NCI-H2171 treated with DMSO at 0.1 percent for 48 hours (cell line): Measurements from ENCODE around the gene R3HDM2.

Source experiments
- DNase-seq: peaks from one replicate; lab custom pipeline; 2025; lab: John Stamatoyannopoulos, UW

R3HDM2 gene

DNA sequence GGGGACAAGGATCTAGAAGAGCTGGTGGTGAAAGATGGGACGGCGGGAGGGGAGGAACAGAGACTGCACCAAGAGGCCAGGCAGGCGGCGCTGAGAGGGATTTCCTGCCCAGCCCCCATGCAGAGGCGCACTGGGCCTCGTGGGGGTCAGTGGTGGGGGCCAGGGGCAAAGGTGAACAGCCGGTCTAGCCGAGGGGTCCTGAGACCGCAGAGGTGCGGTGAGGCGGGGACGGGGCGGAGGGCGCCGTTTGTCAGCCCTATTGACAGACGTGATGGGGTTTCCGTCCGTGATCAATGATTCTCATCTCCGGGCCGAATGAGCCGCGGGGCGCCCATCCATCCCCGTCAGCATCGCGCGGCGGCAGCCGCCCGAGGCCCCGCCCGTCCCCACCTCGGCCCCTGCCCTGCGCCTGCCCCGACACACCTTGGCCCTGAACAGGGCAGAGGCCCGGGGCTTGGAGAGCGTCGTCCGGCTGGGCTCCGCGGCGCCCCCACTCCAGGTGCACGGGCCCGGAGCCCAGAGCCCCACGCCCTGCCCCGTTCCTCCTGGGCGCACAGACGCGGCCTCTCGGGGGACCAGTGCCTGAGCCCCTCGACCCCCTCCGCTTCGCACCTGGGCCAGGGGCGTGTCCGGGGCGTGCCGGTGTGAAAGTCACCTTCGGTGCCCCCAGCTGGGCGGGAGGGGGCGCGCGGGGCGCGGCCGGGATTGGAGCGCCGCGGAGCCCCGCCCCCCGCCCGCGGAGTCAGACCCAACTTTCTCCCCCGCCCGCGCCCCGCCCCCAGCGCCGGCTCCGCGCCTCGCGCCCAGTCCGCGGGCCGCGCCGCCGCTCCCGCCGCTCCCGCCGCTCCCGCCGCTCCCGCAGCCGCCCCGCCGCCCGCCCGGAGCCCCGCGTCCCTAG is 214.6 kb downstream of the R3HDM2 start, which contains the start of gene NXPH4:
Gene NXPH4 (plus strand): TSS at position 781 of the 898 bp plus-strand sequence. CDS start 176 bp downstream, outside the sequence.
- peak; percentile 65 for DNase-seq

DNA sequence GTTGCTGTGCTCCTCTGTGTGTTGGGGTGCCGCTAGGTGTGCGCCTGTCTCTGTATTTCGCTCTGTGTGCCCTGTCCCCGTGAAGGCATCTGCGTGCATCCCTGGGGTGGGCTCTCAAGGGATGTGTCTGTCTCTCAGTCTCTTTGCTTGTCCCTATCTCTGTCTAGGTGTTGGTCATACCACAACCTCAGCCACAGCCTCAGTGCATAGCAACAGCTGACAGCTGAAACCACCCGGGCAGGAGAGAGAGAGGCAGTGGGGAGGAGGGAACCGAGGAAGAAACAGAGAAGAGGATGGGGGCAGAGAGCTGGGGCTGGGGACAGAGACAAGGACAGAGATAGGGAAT is 215.2 kb downstream of the R3HDM2 start:
- DNase-seq, result no peak

DNA sequence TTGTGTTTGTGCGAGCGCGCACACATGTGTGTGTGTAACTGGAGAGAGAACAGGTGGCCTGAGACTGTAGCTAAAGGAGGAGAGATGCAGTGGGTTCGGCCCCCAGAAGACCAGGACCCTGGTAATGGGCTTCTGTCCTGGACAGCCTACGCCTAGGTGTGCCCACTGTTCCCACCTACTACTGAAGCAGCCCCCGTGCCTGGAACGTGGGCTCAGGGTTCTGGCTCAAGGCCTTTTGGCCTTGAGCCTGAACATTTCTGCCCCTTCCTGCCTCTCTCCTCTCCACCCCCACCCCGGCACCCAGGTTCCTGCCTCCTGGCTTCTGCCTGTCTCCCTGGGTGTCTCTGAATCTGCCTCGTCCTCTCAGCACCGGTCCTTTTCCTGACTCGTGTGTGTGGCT is 215.8 kb downstream of the R3HDM2 start:
- DNase-seq, result no peak

DNA sequence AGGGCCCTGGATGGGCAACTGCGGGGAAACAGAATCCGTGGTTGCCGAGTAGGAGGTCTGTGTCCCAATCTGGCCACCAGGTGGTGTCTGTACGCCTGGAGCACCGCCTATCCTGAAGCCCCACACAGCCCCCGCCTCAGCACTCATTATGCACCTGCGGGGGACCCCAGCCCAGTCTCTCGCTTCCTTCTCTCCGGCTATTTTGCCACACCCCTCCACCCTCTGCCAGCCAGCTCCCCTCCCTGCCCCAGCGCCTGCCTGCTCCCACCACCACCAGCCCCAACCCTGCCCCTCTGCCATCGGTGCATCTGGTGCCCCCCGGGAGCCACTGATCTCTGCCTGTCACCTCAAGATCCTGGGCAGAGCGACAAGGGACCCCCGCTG is 216.5 kb downstream of the R3HDM2 start:
- DNase-seq, result peak; percentile 82

DNA sequence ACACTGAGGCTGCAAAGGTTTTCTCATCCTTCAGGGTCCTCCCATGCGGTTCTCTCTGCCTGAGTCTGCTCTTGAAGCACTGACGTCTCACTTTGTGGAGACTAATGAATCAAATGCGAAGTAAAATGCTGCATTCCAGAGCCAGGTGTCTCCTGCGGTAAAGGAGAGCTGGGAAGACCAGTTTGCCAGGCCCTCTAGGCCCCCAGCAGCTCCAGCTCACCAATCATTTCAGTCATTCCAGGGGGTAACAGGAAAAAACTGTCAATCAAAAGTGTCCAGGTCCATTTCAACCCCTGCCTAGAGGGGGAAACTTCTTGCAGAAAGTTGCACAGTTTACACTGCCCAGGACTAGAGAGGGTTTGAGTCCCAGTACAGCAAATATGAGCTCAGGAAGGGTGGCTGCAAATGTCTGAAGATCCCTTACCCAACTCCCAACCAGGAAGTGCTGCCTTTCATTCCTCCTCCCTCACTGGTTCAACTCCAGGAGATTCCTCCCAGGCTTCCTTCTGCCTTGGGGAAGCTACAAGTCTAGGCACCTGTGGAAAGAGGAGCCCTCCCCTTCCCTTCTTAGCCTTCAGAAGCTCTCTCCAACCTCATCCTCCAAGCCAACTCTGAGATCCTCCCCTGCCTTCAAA is 217.0 kb downstream of the R3HDM2 start:
- DNase-seq, result no peak

DNA sequence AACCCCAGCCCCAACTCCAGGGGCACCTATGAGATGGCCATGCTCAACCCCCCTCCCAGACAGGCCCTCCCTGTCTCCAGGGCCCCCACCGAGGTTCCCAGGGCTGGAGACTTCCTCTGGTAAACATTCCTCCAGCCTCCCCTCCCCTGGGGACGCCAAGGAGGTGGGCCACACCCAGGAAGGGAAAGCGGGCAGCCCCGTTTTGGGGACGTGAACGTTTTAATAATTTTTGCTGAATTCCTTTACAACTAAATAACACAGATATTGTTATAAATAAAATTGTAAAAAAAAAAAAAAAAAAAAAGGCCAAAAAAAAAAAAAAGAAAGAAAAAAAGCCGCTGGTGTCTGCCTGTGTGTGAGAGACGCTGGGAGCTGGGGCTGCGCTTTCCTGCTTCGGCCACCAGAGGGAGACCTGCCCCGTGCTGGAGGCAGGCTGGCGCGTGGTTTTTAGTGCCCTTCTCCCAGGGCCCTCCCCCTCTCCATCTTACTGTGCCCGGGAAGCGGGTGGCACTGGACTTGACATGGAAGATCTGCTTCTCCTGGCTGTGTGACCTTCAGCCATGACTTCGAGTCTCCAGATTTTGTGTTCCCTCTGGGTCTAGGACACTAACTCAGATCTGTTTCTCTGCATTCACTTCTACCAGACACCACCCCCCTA is 217.7 kb downstream of the R3HDM2 start:
- DNase-seq, result peak; percentile 84

DNA sequence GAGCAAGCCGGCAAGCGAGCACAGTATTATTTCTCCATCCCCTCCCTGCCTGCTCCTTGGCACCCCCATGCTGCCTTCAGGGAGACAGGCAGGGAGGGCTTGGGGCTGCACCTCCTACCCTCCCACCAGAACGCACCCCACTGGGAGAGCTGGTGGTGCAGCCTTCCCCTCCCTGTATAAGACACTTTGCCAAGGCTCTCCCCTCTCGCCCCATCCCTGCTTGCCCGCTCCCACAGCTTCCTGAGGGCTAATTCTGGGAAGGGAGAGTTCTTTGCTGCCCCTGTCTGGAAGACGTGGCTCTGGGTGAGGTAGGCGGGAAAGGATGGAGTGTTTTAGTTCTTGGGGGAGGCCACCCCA is 218.2 kb downstream of the R3HDM2 start:
- no peak for DNase-seq

DNA sequence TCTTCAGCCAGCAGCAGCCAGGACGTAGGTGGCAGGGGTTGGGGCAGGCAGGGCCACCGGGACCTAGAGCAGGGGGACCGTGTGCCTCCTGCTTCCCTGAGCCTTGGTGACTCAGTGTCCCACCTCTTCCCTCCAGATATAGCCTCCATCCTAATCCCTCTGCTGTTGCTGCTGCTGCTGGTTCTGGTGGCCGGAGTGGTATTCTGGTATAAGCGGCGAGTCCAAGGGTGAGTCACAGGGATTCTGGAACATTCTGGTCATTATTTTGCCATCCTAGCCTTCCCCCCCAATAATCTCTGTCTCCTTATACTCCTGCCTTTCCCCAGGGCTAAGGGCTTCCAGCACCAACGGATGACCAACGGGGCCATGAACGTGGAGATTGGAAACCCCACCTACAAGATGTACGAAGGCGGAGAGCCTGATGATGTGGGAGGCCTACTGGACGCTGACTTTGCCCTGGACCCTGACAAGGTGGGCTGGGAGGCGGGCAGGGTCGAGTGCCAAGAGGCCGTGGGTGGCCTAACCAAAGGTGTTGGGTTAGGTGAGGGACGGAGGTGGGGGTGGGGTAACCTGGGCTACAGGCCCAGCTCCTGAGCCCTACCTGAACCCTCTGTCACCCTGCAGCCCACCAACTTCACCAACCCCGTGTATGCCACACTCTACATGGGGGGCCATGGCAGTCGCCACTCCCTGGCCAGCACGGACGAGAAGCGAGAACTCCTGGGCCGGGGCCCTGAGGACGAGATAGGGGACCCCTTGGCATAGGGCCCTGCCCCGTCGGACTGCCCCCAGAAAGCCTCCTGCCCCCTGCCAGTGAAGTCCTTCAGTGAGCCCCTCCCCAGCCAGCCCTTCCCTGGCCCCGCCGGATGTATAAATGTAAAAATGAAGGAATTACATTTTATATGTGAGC is 218.8 kb downstream of the R3HDM2 start:
- DNase-seq, result no peak

DNA sequence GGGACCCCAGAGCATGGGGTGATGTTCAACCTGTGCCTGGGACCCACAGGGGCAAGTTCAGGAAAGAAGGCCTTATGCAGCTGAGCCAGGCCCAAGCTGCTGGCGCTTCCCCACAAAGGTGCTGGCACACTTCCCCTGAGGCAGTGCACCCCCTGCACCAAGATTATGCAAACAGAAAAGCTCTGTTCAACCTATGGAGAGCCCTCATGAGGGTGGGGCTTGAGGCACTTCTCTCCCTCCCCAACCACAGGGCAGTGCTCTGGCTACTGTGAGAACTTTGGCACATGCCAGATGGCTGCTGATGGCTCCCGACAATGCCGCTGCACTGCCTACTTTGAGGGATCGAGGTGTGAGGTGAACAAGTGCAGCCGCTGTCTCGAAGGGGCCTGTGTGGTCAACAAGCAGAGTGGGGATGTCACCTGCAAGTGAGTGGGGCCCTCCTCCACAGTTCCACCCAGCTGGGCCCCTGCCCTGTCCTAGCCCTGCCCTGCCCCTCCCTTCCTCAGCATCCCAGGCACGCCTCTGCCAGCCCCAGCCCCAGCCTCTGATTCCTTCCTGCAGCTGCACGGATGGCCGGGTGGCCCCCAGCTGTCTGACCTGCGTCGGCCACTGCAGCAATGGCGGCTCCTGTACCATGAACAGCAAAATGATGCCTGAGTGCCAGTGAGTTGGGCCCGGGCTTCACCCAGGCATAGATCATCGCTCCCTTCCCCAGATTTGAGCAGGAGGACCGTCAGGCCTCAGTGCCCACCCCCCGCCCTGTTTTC is 219.7 kb downstream of the R3HDM2 start:
- DNase-seq, result no peak

DNA sequence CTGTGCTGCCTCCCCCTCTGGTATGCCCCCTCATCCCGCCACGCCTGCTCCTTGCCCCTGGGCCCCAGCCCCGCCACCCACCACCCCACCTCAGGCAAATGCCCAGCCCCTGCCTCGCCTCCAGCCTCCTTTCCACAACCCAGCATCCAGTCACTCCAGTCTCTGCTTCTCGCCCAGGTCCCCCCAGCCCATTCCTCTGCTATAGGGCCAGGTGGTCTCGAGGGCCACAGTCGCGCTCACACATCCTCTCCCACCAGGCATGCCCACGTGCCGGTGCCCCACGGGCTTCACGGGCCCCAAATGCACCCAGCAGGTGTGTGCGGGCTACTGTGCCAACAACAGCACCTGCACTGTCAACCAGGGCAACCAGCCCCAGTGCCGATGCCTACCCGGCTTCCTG is 220.4 kb downstream of the R3HDM2 start:
- DNase-seq, result no peak

DNA sequence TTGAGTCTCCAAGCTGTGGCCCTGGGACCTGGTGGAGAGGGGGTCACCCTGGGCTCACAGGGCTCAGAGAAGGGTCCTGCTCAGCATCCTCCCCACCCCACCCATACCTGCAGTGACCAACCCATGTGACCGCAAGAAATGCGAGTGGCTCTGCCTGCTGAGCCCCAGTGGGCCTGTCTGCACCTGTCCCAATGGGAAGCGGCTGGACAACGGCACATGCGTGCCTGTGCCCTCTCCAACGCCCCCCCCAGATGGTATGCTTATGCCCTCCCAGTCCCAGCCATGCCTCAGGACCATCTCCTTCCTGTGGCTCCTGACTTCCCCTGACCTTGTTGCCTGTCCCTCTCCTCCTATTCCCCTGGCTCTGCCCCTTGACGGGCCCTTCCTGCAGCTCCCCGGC is 220.9 kb downstream of the R3HDM2 start:
- DNase-seq, result no peak

DNA sequence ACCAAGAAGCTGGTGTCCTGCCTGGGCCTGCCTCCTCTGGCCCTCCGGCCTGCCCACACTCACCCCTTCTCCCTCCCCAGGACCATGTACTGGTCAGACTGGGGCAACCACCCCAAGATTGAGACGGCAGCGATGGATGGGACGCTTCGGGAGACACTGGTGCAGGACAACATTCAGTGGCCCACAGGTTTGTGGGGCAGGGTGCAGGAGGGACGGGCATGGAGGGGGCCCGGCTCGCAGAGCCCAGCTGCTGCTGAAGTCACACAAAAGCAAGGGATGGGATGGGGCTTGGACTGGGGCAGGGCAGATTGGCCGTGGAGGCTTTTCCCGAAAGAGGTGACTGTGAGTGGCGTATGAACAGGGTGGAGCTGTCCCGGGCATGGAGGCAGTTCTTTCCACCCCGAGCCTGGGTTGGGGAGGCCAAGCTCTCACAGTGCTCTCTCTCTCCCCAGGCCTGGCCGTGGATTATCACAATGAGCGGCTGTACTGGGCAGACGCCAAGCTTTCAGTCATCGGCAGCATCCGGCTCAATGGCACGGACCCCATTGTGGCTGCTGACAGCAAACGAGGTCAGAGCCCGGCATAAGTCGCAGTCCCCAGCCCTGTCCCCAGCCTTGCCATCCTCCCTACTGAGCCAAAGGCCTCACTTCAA is 222.1 kb downstream of the R3HDM2 start:
- no peak for DNase-seq

DNA sequence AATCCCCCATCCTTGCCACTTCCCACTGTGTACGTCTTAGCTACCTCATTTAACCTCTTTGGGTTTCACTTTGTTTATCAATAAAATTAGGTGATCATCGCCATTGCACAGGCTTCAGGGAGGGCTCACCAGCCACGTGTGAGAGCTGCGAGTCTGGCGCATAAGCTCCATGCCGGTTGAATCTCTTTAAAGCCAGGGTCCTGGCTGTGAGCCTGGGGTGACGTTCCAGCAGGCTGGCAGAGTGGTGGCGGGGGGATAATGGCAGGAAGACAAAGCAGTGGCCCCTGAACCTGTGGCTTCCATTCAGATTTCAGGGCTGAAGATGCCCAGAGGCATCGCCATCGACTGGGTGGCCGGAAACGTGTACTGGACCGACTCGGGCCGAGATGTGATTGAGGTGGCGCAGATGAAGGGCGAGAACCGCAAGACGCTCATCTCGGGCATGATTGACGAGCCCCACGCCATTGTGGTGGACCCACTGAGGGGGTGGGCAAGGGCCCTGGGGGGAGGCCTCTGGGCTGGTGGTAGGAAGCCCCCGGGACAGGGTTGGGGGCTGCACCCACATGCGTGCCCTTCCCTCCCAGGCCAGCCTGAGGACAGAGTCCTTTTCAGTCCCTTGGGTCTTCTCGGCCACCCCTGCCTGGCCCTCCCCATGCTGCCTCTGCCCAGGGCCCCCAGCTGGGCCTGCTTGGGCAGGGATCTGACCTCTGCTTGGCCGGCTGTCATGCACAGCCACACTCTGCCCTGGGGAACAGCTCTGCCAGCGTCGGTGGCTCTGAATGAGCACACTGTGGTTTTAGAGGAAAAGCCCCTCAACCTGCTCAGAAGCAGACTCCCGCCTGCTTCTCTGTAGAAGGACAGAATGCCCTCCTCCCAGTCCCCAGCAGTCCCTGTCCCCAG is 222.9 kb downstream of the R3HDM2 start:
- DNase-seq, result no peak

DNA sequence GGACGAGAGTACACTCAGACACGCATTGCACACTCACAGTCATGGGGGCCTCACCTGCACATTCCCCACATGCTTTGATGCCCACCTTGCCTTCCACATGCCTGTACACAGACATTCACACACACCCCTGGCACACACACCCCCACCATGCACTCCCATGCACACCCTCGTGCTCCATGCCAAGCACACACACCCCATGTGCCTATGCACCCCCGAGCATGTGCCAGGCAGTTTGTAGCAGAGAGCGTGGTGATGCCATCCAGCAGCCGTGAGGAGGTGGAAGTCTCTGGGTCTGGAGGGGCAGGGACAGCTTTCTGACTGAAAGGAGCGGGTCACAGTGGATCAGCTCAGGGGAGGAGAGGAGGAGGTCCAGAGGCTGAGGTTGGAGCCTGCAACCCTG is 224.9 kb downstream of the R3HDM2 start:
- DNase-seq, result no peak

DNA sequence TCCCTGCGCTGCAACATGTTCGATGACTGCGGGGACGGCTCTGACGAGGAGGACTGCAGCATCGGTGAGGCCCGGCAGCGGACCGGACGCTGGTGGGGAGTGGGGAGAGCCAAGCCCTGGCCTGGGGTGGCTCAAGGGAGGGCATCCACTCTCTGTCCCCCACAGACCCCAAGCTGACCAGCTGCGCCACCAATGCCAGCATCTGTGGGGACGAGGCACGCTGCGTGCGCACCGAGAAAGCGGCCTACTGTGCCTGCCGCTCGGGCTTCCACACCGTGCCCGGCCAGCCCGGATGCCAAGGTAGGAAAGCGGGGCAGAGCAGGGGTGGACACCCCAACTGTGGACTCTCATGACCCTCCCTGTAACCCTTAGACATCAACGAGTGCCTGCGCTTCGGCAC is 225.7 kb downstream of the R3HDM2 start:
- no peak for DNase-seq

DNA sequence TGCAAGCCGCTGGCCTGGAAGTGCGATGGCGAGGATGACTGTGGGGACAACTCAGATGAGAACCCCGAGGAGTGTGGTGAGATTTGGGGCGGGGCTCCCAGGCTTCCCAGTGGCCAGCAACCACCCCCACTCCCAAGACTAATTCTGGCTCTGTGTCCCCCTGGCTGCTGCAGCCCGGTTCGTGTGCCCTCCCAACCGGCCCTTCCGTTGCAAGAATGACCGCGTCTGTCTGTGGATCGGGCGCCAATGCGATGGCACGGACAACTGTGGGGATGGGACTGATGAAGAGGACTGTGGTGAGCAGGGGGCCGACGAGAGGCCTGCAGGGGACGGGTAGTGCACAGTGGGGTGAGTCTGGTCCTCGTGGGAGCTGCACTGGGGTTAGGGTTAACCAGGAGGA is 226.4 kb downstream of the R3HDM2 start:
- DNase-seq, result no peak

DNA sequence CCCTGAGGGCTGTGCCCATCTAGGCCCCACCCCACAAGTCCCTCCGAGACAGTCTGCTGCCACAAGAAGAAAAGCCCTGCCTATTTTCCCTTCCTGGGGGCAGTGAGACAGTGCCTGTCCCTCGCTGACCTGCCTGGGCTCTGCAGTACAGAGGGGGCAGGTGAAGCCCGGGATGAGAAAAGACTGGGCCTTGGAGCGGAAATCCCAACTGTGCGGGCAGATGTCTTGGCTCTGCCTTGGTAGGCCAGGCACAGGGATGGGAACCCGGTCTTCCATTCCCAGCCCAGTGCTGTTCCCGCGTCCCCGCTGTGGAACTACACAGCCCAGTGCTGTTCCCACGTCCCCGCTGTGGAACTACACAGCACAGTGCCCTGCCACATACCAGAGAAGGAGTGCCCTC is 227.1 kb downstream of the R3HDM2 start:
- DNase-seq, result no peak
